Lower lobe of right lung (tissue), 2 donors: ENCODE data around the gene TAS1R1. TPM values are rescaled to one million over a fixed set of nuclear protein-coding genes. Genes with fewer than 3 reads are reported as not detected.
A peak's percentile ranks its signal among the peaks of the same experiment; 100 is the strongest.

ENCODE experiments used
- ATAC-seq, 2 donors: fragments of 200-7000 bp; cut with Tn5 transposase; one replicate each; pipeline ENCODE4 v1.9.1; 2020 to 2022; ENCODE audit warnings: mild to moderate bottlenecking in 2 of 2, moderate library complexity in 2 of 2
- DNase-seq: peaks from one replicate; pipeline ENCODE4 v3.0.0-alpha.2; 2020
- H3K27ac ChIP-seq: fragments of 200-600 bp; one replicate; pipeline ENCODE4 v1.8.0; 2022
- H3K27me3 ChIP-seq: fragments of 200-600 bp; one replicate; pipeline ENCODE4 v1.8.0; 2022; ENCODE audit warnings: low read depth
- H3K36me3 ChIP-seq: fragments of 200-600 bp; one replicate; pipeline ENCODE4 v1.8.0; 2022; ENCODE audit warnings: mild to moderate bottlenecking
- H3K4me1 ChIP-seq: fragments of 200-600 bp; one replicate; pipeline ENCODE4 v1.8.0; 2022
- H3K4me3 ChIP-seq: fragments of 200-600 bp; one replicate; pipeline ENCODE4 v1.8.0; 2022; ENCODE audit warnings: mild to moderate bottlenecking
- H3K9me3 ChIP-seq: fragments of 200-600 bp; one replicate; pipeline ENCODE4 v1.8.0; 2022
- intact Hi-C: fragments of 100-400 bp; cut with DNase I; formaldehyde crosslinking; loops from one replicate; pipeline ENCODE4 v1.11.0; 2022
- total RNA-seq: library from RNA; stranded (reverse); fragmentation: NEBNext Ultra II Directional; extraction: Animal tissue kit (Norgen Biotek cat#: 25700); gene quantifications from one replicate; pipeline ENCODE4 v1.2.1, GENCODE V29; 2021
- TF ChIP-seq, protein P1 (sequence below): fragments of 200-600 bp; IDR thresholded peaks from one replicate; pipeline ENCODE4 v1.8.0; 2022; ENCODE audit warnings: antibody characterized with exemption, mild to moderate bottlenecking
- donor health status: DM: no; HTN: yes; CAD: no; lungs with severe emphysema.

TAS1R1 gene
- total RNA-seq, 1 donor from 2014 or later: 0.27 TPM

GRCh38 chr1:6574025-6574620, 19.0 kb downstream of the TAS1R1 start:
- Histone ChIP-seq H3K27ac (no peak overlapping the region), H3K4me1 (peaks cover 6% of the 10 kb centered on the region), H3K4me3 (no peak overlapping the region), H3K27me3 (no peaks in the 10 kb centered on the region), H3K36me3 (no peaks in the 10 kb centered on the region), H3K9me3 (peaks cover 6% of the 10 kb centered on the region)
- intact Hi-C loops: no loop called here
- TF ChIP-seq, protein P1, sequence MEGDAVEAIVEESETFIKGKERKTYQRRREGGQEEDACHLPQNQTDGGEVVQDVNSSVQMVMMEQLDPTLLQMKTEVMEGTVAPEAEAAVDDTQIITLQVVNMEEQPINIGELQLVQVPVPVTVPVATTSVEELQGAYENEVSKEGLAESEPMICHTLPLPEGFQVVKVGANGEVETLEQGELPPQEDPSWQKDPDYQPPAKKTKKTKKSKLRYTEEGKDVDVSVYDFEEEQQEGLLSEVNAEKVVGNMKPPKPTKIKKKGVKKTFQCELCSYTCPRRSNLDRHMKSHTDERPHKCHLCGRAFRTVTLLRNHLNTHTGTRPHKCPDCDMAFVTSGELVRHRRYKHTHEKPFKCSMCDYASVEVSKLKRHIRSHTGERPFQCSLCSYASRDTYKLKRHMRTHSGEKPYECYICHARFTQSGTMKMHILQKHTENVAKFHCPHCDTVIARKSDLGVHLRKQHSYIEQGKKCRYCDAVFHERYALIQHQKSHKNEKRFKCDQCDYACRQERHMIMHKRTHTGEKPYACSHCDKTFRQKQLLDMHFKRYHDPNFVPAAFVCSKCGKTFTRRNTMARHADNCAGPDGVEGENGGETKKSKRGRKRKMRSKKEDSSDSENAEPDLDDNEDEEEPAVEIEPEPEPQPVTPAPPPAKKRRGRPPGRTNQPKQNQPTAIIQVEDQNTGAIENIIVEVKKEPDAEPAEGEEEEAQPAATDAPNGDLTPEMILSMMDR: no peak
- DNase-seq (no peak), ATAC-seq (no peak)

- TF ChIP-seq, protein P1: no peak
- no peak overlapping the region for H3K27ac ChIP-seq
- no peaks in the 10 kb centered on the region for H3K36me3 ChIP-seq
- intact Hi-C loops: no loop called here
- no peaks in the 10 kb centered on the region for H3K27me3 ChIP-seq
- ATAC-seq (no peak), DNase-seq (no peak)
- H3K4me3 ChIP-seq: no peak overlapping the region
- peaks cover 6% of the 10 kb centered on the region for H3K9me3 ChIP-seq
- peaks cover 11% of the 10 kb centered on the region for H3K4me1 ChIP-seq
Observed at GRCh38 chr1:6574818-6575217, 19.7 kb downstream of the TAS1R1 start.

DNA sequence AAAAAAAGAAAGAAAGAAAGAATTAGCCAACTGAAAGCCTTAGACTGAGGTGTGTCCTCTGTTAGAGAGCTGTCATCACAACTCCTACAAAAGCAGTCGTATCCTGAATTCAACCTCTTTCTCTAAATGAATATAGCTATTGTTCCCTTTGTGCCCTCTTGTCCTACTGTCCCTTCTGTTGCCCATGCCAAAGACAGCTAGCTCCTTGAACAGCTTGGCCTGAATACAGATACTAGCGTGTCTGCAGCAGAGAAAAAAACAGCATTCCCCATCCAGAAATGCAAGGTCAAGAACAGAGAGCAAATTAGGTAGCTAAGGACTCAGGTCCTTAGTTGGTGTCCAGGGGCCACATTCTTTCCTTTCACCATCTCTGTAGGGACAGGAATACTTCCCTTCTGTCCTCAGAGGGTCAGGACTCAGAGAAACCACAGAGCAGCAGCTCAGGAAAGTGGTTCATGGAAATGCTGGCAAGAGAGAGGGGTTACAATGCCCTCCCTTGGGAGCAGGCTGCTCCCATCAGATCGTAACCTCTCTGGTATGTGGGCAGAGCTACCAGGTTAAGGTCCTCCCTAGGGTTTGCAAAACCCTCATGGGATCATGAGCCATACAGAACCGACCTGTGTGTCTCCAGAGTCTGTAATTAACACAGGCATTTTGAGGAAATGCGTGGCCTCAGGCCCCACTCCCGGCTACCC, 22.9 kb downstream of the TAS1R1 start:
- intact Hi-C loops: no loop called here
- H3K27ac ChIP-seq: no peak overlapping the region
- H3K4me1 ChIP-seq: peaks cover 38% of the 10 kb centered on the region
- TF ChIP-seq, protein P1: no peak
- no peak overlapping the region for H3K4me3 ChIP-seq
- DNase-seq (no peak), ATAC-seq (no peak)
- H3K27me3 ChIP-seq: no peaks in the 10 kb centered on the region
- H3K9me3 ChIP-seq: no peaks in the 10 kb centered on the region
- H3K36me3 ChIP-seq: no peaks in the 10 kb centered on the region

DNA sequence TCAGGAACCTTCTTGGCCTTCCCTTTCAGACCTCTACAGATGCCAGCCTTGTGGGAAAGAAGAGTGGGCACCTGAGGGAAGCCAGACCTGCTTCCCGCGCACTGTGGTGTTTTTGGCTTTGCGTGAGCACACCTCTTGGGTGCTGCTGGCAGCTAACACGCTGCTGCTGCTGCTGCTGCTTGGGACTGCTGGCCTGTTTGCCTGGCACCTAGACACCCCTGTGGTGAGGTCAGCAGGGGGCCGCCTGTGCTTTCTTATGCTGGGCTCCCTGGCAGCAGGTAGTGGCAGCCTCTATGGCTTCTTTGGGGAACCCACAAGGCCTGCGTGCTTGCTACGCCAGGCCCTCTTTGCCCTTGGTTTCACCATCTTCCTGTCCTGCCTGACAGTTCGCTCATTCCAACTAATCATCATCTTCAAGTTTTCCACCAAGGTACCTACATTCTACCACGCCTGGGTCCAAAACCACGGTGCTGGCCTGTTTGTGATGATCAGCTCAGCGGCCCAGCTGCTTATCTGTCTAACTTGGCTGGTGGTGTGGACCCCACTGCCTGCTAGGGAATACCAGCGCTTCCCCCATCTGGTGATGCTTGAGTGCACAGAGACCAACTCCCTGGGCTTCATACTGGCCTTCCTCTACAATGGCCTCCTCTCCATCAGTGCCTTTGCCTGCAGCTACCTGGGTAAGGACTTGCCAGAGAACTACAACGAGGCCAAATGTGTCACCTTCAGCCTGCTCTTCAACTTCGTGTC, 23.7 kb downstream of the TAS1R1 start:
- intact Hi-C loops: no loop called here
- TF ChIP-seq, protein P1: no peak
- Histone ChIP-seq H3K27ac (peak overlapping the region; percentile 94), H3K4me1 (peaks cover 41% of the 10 kb centered on the region), H3K9me3 (no peaks in the 10 kb centered on the region), H3K36me3 (no peaks in the 10 kb centered on the region), H3K4me3 (peak overlapping the region; percentile 90), H3K27me3 (no peaks in the 10 kb centered on the region)
- ATAC-seq (no peak), DNase-seq (no peak)

DNA sequence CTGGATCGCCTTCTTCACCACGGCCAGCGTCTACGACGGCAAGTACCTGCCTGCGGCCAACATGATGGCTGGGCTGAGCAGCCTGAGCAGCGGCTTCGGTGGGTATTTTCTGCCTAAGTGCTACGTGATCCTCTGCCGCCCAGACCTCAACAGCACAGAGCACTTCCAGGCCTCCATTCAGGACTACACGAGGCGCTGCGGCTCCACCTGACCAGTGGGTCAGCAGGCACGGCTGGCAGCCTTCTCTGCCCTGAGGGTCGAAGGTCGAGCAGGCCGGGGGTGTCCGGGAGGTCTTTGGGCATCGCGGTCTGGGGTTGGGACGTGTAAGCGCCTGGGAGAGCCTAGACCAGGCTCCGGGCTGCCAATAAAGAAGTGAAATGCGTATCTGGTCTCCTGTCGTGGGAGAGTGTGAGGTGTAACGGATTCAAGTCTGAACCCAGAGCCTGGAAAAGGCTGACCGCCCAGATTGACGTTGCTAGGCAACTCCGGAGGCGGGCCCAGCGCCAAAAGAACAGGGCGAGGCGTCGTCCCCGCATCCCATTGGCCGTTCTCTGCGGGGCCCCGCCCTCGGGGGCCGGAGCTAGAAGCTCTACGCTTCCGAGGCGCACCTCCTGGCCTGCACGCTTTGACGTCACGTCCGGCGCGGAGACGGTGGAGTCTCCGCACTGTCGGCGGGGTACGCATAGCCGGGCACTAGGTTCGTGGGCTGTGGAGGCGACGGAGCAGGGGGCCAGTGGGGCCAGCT, 24.4 kb downstream of the TAS1R1 start, which contains the start of gene ZBTB48:
ZBTB48 (plus strand) TSS at position 621 of the 745 bp plus-strand sequence. CDS start 616 bp downstream, outside the sequence.
- Histone ChIP-seq H3K27ac (peak within 1 kb of the TSS; percentile 94), H3K36me3 (peaks cover 4% of the 10 kb centered on the region), H3K27me3 (no peaks in the 10 kb centered on the region), H3K4me3 (peak within 1 kb of the TSS; percentile 90), H3K9me3 (no peaks in the 10 kb centered on the region), H3K4me1 (peaks cover 41% of the 10 kb centered on the region)
- intact Hi-C loops: no loop called here
- ATAC-seq (peak; percentile 98 to 99), DNase-seq (peak; percentile 100)
- TF ChIP-seq, protein P1: no peak
